Neural crest cell (in vitro differentiated cells): Measurements from ENCODE around the gene PLEKHA1. TPM values are rescaled to one million over a fixed set of nuclear protein-coding genes. Genes with fewer than 3 reads are reported as not detected.

ENCODE experiments used
- DNase-seq: peaks from one replicate; pipeline ENCODE4 v3.0.0; 2021; ENCODE audit warnings: low read depth, mixed read lengths, low spot score
- H3K27ac Mint-ChIP-seq: one replicate; pipeline ENCODE4 v1.8.0; 2021; ENCODE audit warnings: mild to moderate bottlenecking, mixed read lengths; ENCODE audit not compliant: unreplicated experiment
- H3K27me3 Mint-ChIP-seq: 2 replicates; pipeline ENCODE4 v1.8.0; 2021; ENCODE audit warnings: low read depth, mild to moderate bottlenecking, mixed read lengths
- H3K36me3 Mint-ChIP-seq: 2 replicates; pipeline ENCODE4 v1.8.0; 2021; ENCODE audit warnings: low read depth, mild to moderate bottlenecking, mixed read lengths
- H3K4me1 Mint-ChIP-seq: 2 replicates; pipeline ENCODE4 v1.8.0; 2021; ENCODE audit warnings: mixed read lengths
- H3K4me3 Mint-ChIP-seq: one replicate; pipeline ENCODE4 v1.8.0; 2021; ENCODE audit warnings: mild to moderate bottlenecking, mixed read lengths
- H3K9me3 Mint-ChIP-seq: 2 replicates; pipeline ENCODE4 v1.8.0; 2021; ENCODE audit warnings: mixed read lengths
- CTCF ChIP-seq: fragments of 200-600 bp; sonication (generic); conservative IDR thresholded peaks from 2 replicates; pipeline ENCODE4 v1.5.0; 2021; ENCODE audit warnings: antibody characterized with exemption, mild to moderate bottlenecking
- total RNA-seq: library from RNA; stranded (reverse); gene quantifications from 2 replicates; pipeline ENCODE4 v1.2.1, GENCODE V29; 2021

PLEKHA1 gene
- total RNA-seq, 1 donor from 2014 or later: 20.6 TPM

- H3K4me3 Mint-ChIP-seq: no peak overlapping the region
- H3K9me3 Mint-ChIP-seq: peaks cover 17% of the 10 kb centered on the region
Measured at GRCh38 chr10:122362621-122363020, 11.9 kb upstream of the PLEKHA1 start.

GRCh38 chr10:122363311-122363710 is 11.2 kb upstream of the PLEKHA1 start:
- Mint-ChIP-seq H3K27me3 (peaks cover 3% of the 10 kb centered on the region), H3K4me3 (no peak overlapping the region), H3K9me3 (peaks cover 14% of the 10 kb centered on the region), H3K36me3 (peaks cover 5% of the 10 kb centered on the region), H3K4me1 (peaks cover 6% of the 10 kb centered on the region), H3K27ac (no peak overlapping the region)
- no peak for TF ChIP-seq CTCF
- no peak for DNase-seq

More at GRCh38 chr10:122362621-122363020, 11.9 kb upstream of the PLEKHA1 start:
- Mint-ChIP-seq H3K36me3 (peaks cover 5% of the 10 kb centered on the region), H3K4me1 (peaks cover 6% of the 10 kb centered on the region), H3K27me3 (peaks cover 3% of the 10 kb centered on the region), H3K27ac (no peak overlapping the region)
- TF ChIP-seq CTCF: no peak
- DNase-seq: no peak

GRCh38 chr10:122363722-122364463 is 10.6 kb upstream of the PLEKHA1 start:
- no peak for TF ChIP-seq CTCF
- Mint-ChIP-seq H3K27ac (no peak overlapping the region), H3K4me3 (no peak overlapping the region), H3K4me1 (peaks cover 12% of the 10 kb centered on the region), H3K9me3 (peaks cover 8% of the 10 kb centered on the region), H3K36me3 (peaks cover 5% of the 10 kb centered on the region), H3K27me3 (peaks cover 3% of the 10 kb centered on the region)
- DNase-seq: no peak

GRCh38 chr10:122368502-122369254 is 5.8 kb upstream of the PLEKHA1 start:
- no peak for DNase-seq
- H3K27ac Mint-ChIP-seq: peak overlapping the region; percentile 8
- H3K9me3 Mint-ChIP-seq: peaks cover 5% of the 10 kb centered on the region
- H3K36me3 Mint-ChIP-seq: peaks cover 5% of the 10 kb centered on the region
- no peak overlapping the region for H3K4me3 Mint-ChIP-seq
- no peak for TF ChIP-seq CTCF
- peaks cover 14% of the 10 kb centered on the region for H3K4me1 Mint-ChIP-seq
- H3K27me3 Mint-ChIP-seq: peaks cover 12% of the 10 kb centered on the region

GRCh38 chr10:122373108-122373507 is 1.4 kb upstream of the PLEKHA1 start:
- no peak for DNase-seq
- no peak overlapping the region for H3K27ac Mint-ChIP-seq
- H3K36me3 Mint-ChIP-seq: no peaks in the 10 kb centered on the region
- H3K4me3 Mint-ChIP-seq: peak overlapping the region; percentile 97
- no peak for TF ChIP-seq CTCF
- H3K9me3 Mint-ChIP-seq: no peaks in the 10 kb centered on the region
- H3K27me3 Mint-ChIP-seq: peaks cover 16% of the 10 kb centered on the region
- peaks cover 33% of the 10 kb centered on the region for H3K4me1 Mint-ChIP-seq
